ENCODE data around the gene CFAP54. TPM values are rescaled to one million over a fixed set of nuclear protein-coding genes. Genes with fewer than 3 reads are reported as not detected.

Gene CFAP54
- total RNA-seq, 1 experiment from 2014 or later, result 0.71 TPM

GRCh38 chr12:96879301-96879700 lies 389.9 kb downstream of the CFAP54 start:
- H3K9me3 ChIP-seq (ENCODE audit: low read depth, low read length, poor library complexity, severe bottlenecking), result no peaks in the 10 kb centered on the region
- POLR2A ChIA-PET (ENCODE audit: low non-redundant PET), result no interaction called here
- no peak for DNase-seq (ENCODE audit: low spot score)
- BruUV-seq (replicated peaks), result no TSS peak
- CTCF ChIA-PET, result no interaction called here
- H3K27me3 ChIP-seq (replicated peaks; ENCODE audit: insufficient read depth, low read depth, low read length, poor library complexity), result peaks cover 13% of the 10 kb centered on the region
- intact Hi-C loops (cut with micrococcal nuclease; ENCODE audit: unreplicated experiment), result no loop called here
- TF ChIP-seq CTCF (conservative IDR thresholded peaks at IDR 0.05; ENCODE audit: low read depth, low read length) (no peak), EZH2 (IDR thresholded peaks at IDR 0.05; ENCODE audit: borderline replicate concordance, low read depth, low read length, poor library complexity, severe bottlenecking) (no peak)
- H3K36me3 ChIP-seq (ENCODE audit: insufficient read depth, low read length, poor library complexity, severe bottlenecking), result no peaks in the 10 kb centered on the region
- no peaks in the 10 kb centered on the region for H3K4me1 ChIP-seq (ENCODE audit: insufficient read depth, low read length, poor library complexity, severe bottlenecking)
- no peak overlapping the region for H3K4me3 ChIP-seq (ENCODE audit: low read depth, low read length, poor library complexity, severe bottlenecking)
- H3K27ac ChIP-seq (ENCODE audit: low read depth, low read length, poor library complexity, severe bottlenecking), result no peak overlapping the region

- Histone ChIP-seq H3K4me3 (ENCODE audit: low read depth, low read length, poor library complexity, severe bottlenecking) (no peak overlapping the region), H3K9me3 (ENCODE audit: low read depth, low read length, poor library complexity, severe bottlenecking) (no peaks in the 10 kb centered on the region), H3K4me1 (ENCODE audit: insufficient read depth, low read length, poor library complexity, severe bottlenecking) (no peaks in the 10 kb centered on the region), H3K27ac (ENCODE audit: low read depth, low read length, poor library complexity, severe bottlenecking) (no peak overlapping the region), H3K36me3 (ENCODE audit: insufficient read depth, low read length, poor library complexity, severe bottlenecking) (no peaks in the 10 kb centered on the region), H3K27me3 (replicated peaks; ENCODE audit: insufficient read depth, low read depth, low read length, poor library complexity) (peaks cover 11% of the 10 kb centered on the region)
- DNase-seq (ENCODE audit: low spot score), result no peak
- POLR2A ChIA-PET (ENCODE audit: low non-redundant PET), result no interaction called here
- intact Hi-C loops (cut with micrococcal nuclease; ENCODE audit: unreplicated experiment), result no loop called here
- no TSS peak for BruUV-seq (replicated peaks)
- CTCF ChIA-PET, result no interaction called here
- TF ChIP-seq CTCF (conservative IDR thresholded peaks at IDR 0.05; ENCODE audit: low read depth, low read length), result no peak
- TF ChIP-seq EZH2 (IDR thresholded peaks at IDR 0.05; ENCODE audit: borderline replicate concordance, low read depth, low read length, poor library complexity, severe bottlenecking), result no peak
Measured at GRCh38 chr12:96880220-96880619, 390.8 kb downstream of the CFAP54 start.

- TF ChIP-seq CTCF (conservative IDR thresholded peaks at IDR 0.05; ENCODE audit: low read depth, low read length), result no peak
- TF ChIP-seq EZH2 (IDR thresholded peaks at IDR 0.05; ENCODE audit: borderline replicate concordance, low read depth, low read length, poor library complexity, severe bottlenecking), result no peak
- H3K27ac ChIP-seq (ENCODE audit: low read depth, low read length, poor library complexity, severe bottlenecking), result no peak overlapping the region
- H3K27me3 ChIP-seq (replicated peaks; ENCODE audit: insufficient read depth, low read depth, low read length, poor library complexity), result peaks cover 8% of the 10 kb centered on the region
- intact Hi-C loops (cut with micrococcal nuclease; ENCODE audit: unreplicated experiment), result no loop called here
- DNase-seq (ENCODE audit: low spot score), result no peak
- CTCF ChIA-PET, result no interaction called here
- POLR2A ChIA-PET (ENCODE audit: low non-redundant PET), result no interaction called here
- no TSS peak for BruUV-seq (replicated peaks)
- no peaks in the 10 kb centered on the region for H3K36me3 ChIP-seq (ENCODE audit: insufficient read depth, low read length, poor library complexity, severe bottlenecking)
- H3K4me1 ChIP-seq (ENCODE audit: insufficient read depth, low read length, poor library complexity, severe bottlenecking), result no peaks in the 10 kb centered on the region
- no peaks in the 10 kb centered on the region for H3K9me3 ChIP-seq (ENCODE audit: low read depth, low read length, poor library complexity, severe bottlenecking)
- no peak overlapping the region for H3K4me3 ChIP-seq (ENCODE audit: low read depth, low read length, poor library complexity, severe bottlenecking)
Measured at GRCh38 chr12:96881608-96882007, 392.2 kb downstream of the CFAP54 start.

Measured in A673 (cell line).